ENCODE data around the gene RNF133. TPM values are rescaled to one million over a fixed set of nuclear protein-coding genes. Genes with fewer than 3 reads are reported as not detected.

RNF133 gene
- total and polyA plus RNA-seq, 9 of the 15 experiments (the other 6 are each of a cell fraction or from before 2014, with no cell fraction given) = not detected

DNA sequence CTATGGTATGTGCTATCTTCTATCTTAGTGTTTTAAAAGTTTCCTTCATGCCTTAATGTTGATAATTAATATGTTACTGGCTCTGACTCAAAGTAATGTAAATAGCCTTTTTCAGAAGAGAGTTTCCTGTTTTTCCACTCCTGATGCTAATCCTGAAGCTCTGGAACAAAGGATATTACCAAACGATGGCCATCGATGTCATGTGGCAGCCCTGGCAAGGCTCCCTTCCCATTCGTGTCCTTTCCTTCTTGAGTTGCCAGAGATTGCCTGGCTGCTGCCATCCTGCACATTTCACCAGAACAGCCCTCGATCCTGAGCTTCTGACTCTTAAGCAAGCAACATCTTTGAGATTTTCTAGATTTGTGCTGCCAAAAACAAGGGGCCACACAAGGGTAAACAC, 46.0 kb downstream of the RNF133 start:
- ATAC-seq (no peak), FAIRE-seq (no peak), DNase-seq (ENCODE audit: extremely low read depth in 1 of 4, low spot score in 3 of 4) (no peak)
- Histone ChIP-seq H2AFZ (ENCODE audit: low read depth, low read length) (no peak overlapping the region), H3K79me2 (ENCODE audit: control insufficient read depth, insufficient read depth, low read length) (no peaks in the 10 kb centered on the region), H3K4me1 (replicated peaks in 1 of 2; ENCODE audit: control insufficient read depth in 2 of 2, insufficient read depth in 2 of 2, low read length in 2 of 2) (no peaks in the 10 kb centered on the region), H3K4me3 (no peak overlapping the region), H3K9ac (ENCODE audit: insufficient read depth in 1 of 2, low read depth in 2 of 2, low read length in 2 of 2) (no peak overlapping the region), H4K20me1 (replicated peaks; ENCODE audit: control insufficient read depth, insufficient read depth, low read length) (no peaks in the 10 kb centered on the region), H3K27me3 (ENCODE audit: control insufficient read depth in 2 of 2, insufficient read depth in 2 of 2, low read length in 2 of 2) (no peaks in the 10 kb centered on the region), H3K9me3 (replicated peaks; ENCODE audit: control insufficient read depth, insufficient read depth, low read depth, low read length) (no peaks in the 10 kb centered on the region; the same call in 1 of the 2 replicates), H3K27ac (ENCODE audit: extremely low read depth, low read depth, low read length) (no peak overlapping the region), H3K4me2 (ENCODE audit: insufficient read depth, low read length) (no peak overlapping the region), H3K9me1 (ENCODE audit: control insufficient read depth, insufficient read depth, low read length) (no peaks in the 10 kb centered on the region), H3K36me3 (ENCODE audit: control insufficient read depth, insufficient read depth, low read length) (no peaks in the 10 kb centered on the region)
- no TSS peak for BruUV-seq (replicated peaks)
- 1% methylated on average over 4 of the region's 4 CpGs for WGBS (ENCODE audit: insufficient coverage, low coverage, missing lambda C conversion rate)
- in situ Hi-C loops (cut with MboI) = no loop called here
- intact Hi-C loops (cut with micrococcal nuclease) = no loop called here
- ChIA-PET POLR2A (no interaction called here), CTCF (ENCODE audit: low intra/inter-chr PET ratio) (no interaction called here)
- TF ChIP-seq ETV6 (IDR thresholded peaks at IDR 0.05; ENCODE audit: borderline replicate concordance in 1 of 2, low read depth in 2 of 2, low read length in 1 of 2) (no peak), ETV6 (CRISPR knock-in tag; IDR thresholded peaks at IDR 0.05; ENCODE audit: borderline replicate concordance) (no peak), MTF1 (CRISPR knock-in tag; IDR thresholded peaks at IDR 0.05; ENCODE audit: borderline replicate concordance) (no peak), ZBTB43 (CRISPR knock-in tag; IDR thresholded peaks at IDR 0.05) (no peak), RBM22 (IDR thresholded peaks at IDR 0.05; ENCODE audit: low read depth, low read length, poor library complexity, severe bottlenecking) (no peak), RBM34 (IDR thresholded peaks at IDR 0.05; ENCODE audit: borderline replicate concordance, insufficient read depth, low read length) (no peak), NCOR1 (IDR thresholded peaks at IDR 0.05) (no peak), MBD2 (IDR thresholded peaks at IDR 0.05; ENCODE audit: borderline replicate concordance, low read depth) (no peak)
- TF ChIP-seq, protein P1, sequence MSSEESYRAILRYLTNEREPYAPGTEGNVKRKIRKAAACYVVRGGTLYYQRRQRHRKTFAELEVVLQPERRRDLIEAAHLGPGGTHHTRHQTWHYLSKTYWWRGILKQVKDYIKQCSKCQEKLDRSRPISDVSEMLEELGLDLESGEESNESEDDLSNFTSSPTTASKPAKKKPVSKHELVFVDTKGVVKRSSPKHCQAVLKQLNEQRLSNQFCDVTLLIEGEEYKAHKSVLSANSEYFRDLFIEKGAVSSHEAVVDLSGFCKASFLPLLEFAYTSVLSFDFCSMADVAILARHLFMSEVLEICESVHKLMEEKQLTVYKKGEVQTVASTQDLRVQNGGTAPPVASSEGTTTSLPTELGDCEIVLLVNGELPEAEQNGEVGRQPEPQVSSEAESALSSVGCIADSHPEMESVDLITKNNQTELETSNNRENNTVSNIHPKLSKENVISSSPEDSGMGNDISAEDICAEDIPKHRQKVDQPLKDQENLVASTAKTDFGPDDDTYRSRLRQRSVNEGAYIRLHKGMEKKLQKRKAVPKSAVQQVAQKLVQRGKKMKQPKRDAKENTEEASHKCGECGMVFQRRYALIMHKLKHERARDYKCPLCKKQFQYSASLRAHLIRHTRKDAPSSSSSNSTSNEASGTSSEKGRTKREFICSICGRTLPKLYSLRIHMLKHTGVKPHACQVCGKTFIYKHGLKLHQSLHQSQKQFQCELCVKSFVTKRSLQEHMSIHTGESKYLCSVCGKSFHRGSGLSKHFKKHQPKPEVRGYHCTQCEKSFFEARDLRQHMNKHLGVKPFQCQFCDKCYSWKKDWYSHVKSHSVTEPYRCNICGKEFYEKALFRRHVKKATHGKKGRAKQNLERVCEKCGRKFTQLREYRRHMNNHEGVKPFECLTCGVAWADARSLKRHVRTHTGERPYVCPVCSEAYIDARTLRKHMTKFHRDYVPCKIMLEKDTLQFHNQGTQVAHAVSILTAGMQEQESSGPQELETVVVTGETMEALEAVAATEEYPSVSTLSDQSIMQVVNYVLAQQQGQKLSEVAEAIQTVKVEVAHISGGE (CRISPR knock-in tag; IDR thresholded peaks at IDR 0.05) = no peak

Data from K562 (cell line).